Activated T-cell treated with anti-CD3 and anti-CD28 coated beads for 1 hour (primary cell): ENCODE data around the gene ARFIP2.

Experiments used
- DNase-seq: peaks from one replicate; pipeline ENCODE4 v3.0.0-alpha.2; 2020; ENCODE audit warnings: low read depth

The ARFIP2 gene

GRCh38 chr11:6443269-6444003 is 37.7 kb downstream of the ARFIP2 start:
- DNase-seq, result peak; percentile 47

GRCh38 chr11:6442441-6442840 is 38.7 kb downstream of the ARFIP2 start:
- no peak for DNase-seq

GRCh38 chr11:6440906-6441358 is 40.2 kb downstream of the ARFIP2 start, which contains the start of gene HPX:
Gene HPX, minus strand, starts transcription at chr11:6440987. Its CDS starts 24 bp downstream, at chr11:6440963.
- DNase-seq, result no peak

GRCh38 chr11:6438979-6439571 is 42.1 kb downstream of the ARFIP2 start:
- peak; percentile 7 for DNase-seq

- no peak for DNase-seq
Measured at GRCh38 chr11:6437993-6438392, 43.1 kb downstream of the ARFIP2 start.

- DNase-seq, result no peak
Measured at GRCh38 chr11:6437423-6437822, 43.7 kb downstream of the ARFIP2 start.

- no peak for DNase-seq
Measured at GRCh38 chr11:6433998-6434660, 47.0 kb downstream of the ARFIP2 start.

- no peak for DNase-seq
Measured at GRCh38 chr11:6431861-6432260, 49.3 kb downstream of the ARFIP2 start.

- no peak for DNase-seq
Measured at GRCh38 chr11:6427516-6427915, 53.6 kb downstream of the ARFIP2 start.
